Neural cell (in vitro differentiated cells): ENCODE data around the gene SLITRK5. TPM values are rescaled to one million over a fixed set of nuclear protein-coding genes. Genes with fewer than 3 reads are reported as not detected.

Source experiments
- H2AFZ ChIP-seq: fragments of 200-600, 300-800 bp; sonication (generic), shearing (Covaris generic); 2 replicates; pipeline ENCODE4 v1.6.0; 2014; ENCODE audit warnings: low read depth, mild to moderate bottlenecking, antibody characterized with exemption, low read length, moderate library complexity
- H3F3A ChIP-seq: fragments of 200-600 bp; shearing (Covaris generic); 2 replicates; pipeline ENCODE4 v1.6.1; 2016; ENCODE audit warnings: mild to moderate bottlenecking, moderate library complexity, mixed read lengths, antibody characterized with exemption, low read length; ENCODE audit not compliant: insufficient read depth, poor library complexity, severe bottlenecking
- H3K27ac ChIP-seq: fragments of 200-600, 300-800 bp; sonication (generic), shearing (Covaris generic); 2 replicates; pipeline ENCODE4 v1.5.1; 2014; ENCODE audit warnings: mild to moderate bottlenecking, low read length, moderate library complexity
- H3K27me3 ChIP-seq: fragments of 300-800, 200-600 bp; sonication (generic), shearing (Covaris generic); 2 replicates; pipeline ENCODE4 v1.6.0; 2014; ENCODE audit warnings: mild to moderate bottlenecking, low read depth, low read length, moderate library complexity; ENCODE audit not compliant: insufficient read depth
- H3K36me3 ChIP-seq: fragments of 300-800, 200-600 bp; sonication (generic), shearing (Covaris generic); 2 replicates; pipeline ENCODE4 v1.5.1; 2014; ENCODE audit warnings: mild to moderate bottlenecking, antibody characterized with exemption, low read length, moderate library complexity; ENCODE audit not compliant: insufficient read depth
- H3K4me2 ChIP-seq: fragments of 300-800, 200-600 bp; sonication (generic), shearing (Covaris generic); 2 replicates; pipeline ENCODE4 v1.6.0; 2014; ENCODE audit warnings: mild to moderate bottlenecking, low read length
- H3K4me3 ChIP-seq: fragments of 300-800, 200-600 bp; sonication (generic), shearing (Covaris generic); 2 replicates; pipeline ENCODE4 v1.5.1; 2014; ENCODE audit warnings: mild to moderate bottlenecking, low read length, moderate library complexity
- H3K79me2 ChIP-seq: fragments of 200-600 bp; shearing (Covaris generic); replicated peaks from 2 replicates; pipeline ENCODE4 v1.6.0; 2014; ENCODE audit warnings: mild to moderate bottlenecking, low read length, moderate library complexity; ENCODE audit not compliant: insufficient read depth
- H3K9ac ChIP-seq: fragments of 300-800, 200-600 bp; sonication (generic), shearing (Covaris generic); 2 replicates; pipeline ENCODE4 v1.6.1; 2016; ENCODE audit warnings: mild to moderate bottlenecking, low read length, mixed read lengths
- H3K9me2 ChIP-seq: fragments of 200-600 bp; shearing (Covaris generic); 2 replicates; pipeline ENCODE4 v1.6.1; 2016; ENCODE audit warnings: mild to moderate bottlenecking, low read length, mixed read lengths; ENCODE audit not compliant: insufficient read depth
- H3K9me3 ChIP-seq: fragments of 200-600, 300-800 bp; sonication (generic), shearing (Covaris generic); 2 replicates; pipeline ENCODE4 v1.6.1; 2016; ENCODE audit warnings: mild to moderate bottlenecking, mixed run types, low read length, moderate library complexity, mixed read lengths
- H4K20me1 ChIP-seq: fragments of 200-600 bp; shearing (Covaris generic); 2 replicates; pipeline ENCODE4 v1.6.1; 2016; ENCODE audit warnings: mild to moderate bottlenecking, mixed run types; ENCODE audit not compliant: insufficient read depth
- EP300 ChIP-seq: fragments of 450-650 bp; conservative IDR thresholded peaks from 2 replicates; pipeline ENCODE4 v1.6.1; 2014; ENCODE audit warnings: antibody characterized with exemption, mild to moderate bottlenecking, moderate library complexity; ENCODE audit not compliant: poor library complexity, severe bottlenecking
- EZH2 ChIP-seq: fragments of 200-600, 300-800 bp; shearing (Covaris generic), sonication (generic); IDR thresholded peaks from 2 replicates; pipeline ENCODE4 v1.6.1; 2014; ENCODE audit warnings: antibody characterized with exemption, low read length, borderline replicate concordance, mild to moderate bottlenecking; ENCODE audit not compliant: insufficient read depth, poor library complexity, severe bottlenecking
- MXI1 ChIP-seq: fragments of 450-650 bp; conservative IDR thresholded peaks from 2 replicates; pipeline ENCODE4 v1.6.1; 2014; ENCODE audit warnings: antibody characterized with exemption, mild to moderate bottlenecking; ENCODE audit not compliant: poor library complexity, severe bottlenecking
- POLR2AphosphoS5 ChIP-seq: IDR thresholded peaks from 2 replicates; pipeline ENCODE4 v1.6.1; 2012
- RAD21 ChIP-seq: fragments of 450-650 bp; conservative IDR thresholded peaks from 2 replicates; pipeline ENCODE4 v1.6.1; 2014; ENCODE audit warnings: antibody characterized with exemption, mild to moderate bottlenecking, moderate library complexity
- SMC3 ChIP-seq: fragments of 450-650 bp; conservative IDR thresholded peaks from 2 replicates; pipeline ENCODE4 v1.6.1; 2014; ENCODE audit warnings: antibody characterized with exemption, mild to moderate bottlenecking, moderate library complexity; ENCODE audit not compliant: poor library complexity
- TAF1 ChIP-seq: IDR thresholded peaks from 2 replicates; pipeline ENCODE4 v1.6.1; 2012; ENCODE audit warnings: low read depth
- polyA minus RNA-seq: library from RNA; depleted of rRNA, polyadenylated mRNA; stranded (reverse); fragments of >200 nt; gene quantifications from 2 replicates; pipeline ENCODE4 v1.2.3, GENCODE V29; 2014
- polyA plus RNA-seq: library from polyadenylated mRNA; depleted of rRNA; stranded (reverse); fragments of >200 nt; gene quantifications from 2 replicates; pipeline ENCODE4 v1.2.3, GENCODE V29; 2014
- TF ChIP-seq, protein P1 (sequence below): fragments of 450-650 bp; IDR thresholded peaks from 2 replicates; pipeline ENCODE4 v1.5.1; 2014; ENCODE audit warnings: antibody characterized with exemption, mild to moderate bottlenecking, moderate library complexity; ENCODE audit not compliant: poor library complexity, severe bottlenecking
- TF ChIP-seq, protein P2 (sequence below): IDR thresholded peaks from 2 replicates; pipeline ENCODE4 v1.6.1; 2012; ENCODE audit warnings: borderline replicate concordance

The SLITRK5 gene, protein sequence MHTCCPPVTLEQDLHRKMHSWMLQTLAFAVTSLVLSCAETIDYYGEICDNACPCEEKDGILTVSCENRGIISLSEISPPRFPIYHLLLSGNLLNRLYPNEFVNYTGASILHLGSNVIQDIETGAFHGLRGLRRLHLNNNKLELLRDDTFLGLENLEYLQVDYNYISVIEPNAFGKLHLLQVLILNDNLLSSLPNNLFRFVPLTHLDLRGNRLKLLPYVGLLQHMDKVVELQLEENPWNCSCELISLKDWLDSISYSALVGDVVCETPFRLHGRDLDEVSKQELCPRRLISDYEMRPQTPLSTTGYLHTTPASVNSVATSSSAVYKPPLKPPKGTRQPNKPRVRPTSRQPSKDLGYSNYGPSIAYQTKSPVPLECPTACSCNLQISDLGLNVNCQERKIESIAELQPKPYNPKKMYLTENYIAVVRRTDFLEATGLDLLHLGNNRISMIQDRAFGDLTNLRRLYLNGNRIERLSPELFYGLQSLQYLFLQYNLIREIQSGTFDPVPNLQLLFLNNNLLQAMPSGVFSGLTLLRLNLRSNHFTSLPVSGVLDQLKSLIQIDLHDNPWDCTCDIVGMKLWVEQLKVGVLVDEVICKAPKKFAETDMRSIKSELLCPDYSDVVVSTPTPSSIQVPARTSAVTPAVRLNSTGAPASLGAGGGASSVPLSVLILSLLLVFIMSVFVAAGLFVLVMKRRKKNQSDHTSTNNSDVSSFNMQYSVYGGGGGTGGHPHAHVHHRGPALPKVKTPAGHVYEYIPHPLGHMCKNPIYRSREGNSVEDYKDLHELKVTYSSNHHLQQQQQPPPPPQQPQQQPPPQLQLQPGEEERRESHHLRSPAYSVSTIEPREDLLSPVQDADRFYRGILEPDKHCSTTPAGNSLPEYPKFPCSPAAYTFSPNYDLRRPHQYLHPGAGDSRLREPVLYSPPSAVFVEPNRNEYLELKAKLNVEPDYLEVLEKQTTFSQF
- polyA plus RNA-seq (4.2 and 4.3 TPM in 2 replicates), polyA minus RNA-seq (10.7 and 13.1 TPM in 2 replicates)

DNA sequence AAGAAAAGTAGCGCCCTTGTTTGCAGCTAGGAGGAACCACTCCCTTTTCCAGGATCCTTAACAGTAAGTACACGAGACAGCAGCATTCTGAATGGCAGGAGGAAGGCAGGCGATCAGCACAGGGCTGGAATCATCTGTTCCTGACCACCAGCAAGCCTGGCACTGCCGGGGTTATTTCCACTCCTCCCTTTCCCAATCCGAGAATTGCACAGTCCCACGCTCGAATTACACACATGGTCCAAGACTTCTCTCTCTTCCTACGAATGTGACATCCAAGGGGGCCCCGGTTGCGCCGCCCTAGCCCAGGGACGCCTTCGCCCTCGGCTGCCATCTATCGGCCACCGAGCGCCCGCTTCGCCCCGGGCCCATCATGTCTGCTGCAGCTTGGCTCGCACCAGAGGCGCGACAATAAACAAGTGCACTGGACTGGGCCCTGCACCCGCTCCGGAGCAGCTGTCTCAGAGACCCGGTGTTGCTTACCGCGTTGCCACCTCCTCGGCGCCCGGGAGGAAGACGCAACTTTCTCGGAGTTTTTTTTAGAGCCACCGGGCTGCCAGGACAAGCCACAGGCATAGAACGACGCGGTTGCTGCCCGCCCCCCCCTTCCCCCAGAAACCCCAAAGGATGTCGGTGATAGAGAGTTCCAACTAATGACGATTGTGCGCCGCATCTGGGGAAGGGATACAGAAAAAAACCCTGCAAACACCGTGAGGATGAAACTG lies at the start of gene SLITRK5:
TSS of gene SLITRK5 (plus strand) at position 341 of the 722 bp plus-strand sequence. CDS start 4,018 bp downstream, outside the sequence.
- H2AFZ ChIP-seq: peak within 1 kb of the TSS; percentile 74
- peaks cover 5% of the 10 kb centered on the region for H3K9me3 ChIP-seq
- peaks cover 11% of the 10 kb centered on the region for H3K27me3 ChIP-seq
- no peaks in the 10 kb centered on the region for H3K79me2 ChIP-seq
- H3F3A ChIP-seq: peaks cover 7% of the 10 kb centered on the region
- H4K20me1 ChIP-seq: no peaks in the 10 kb centered on the region
- no peaks in the 10 kb centered on the region for H3K9me2 ChIP-seq
- peak within 1 kb of the TSS; percentile 43 for H3K4me2 ChIP-seq
- H3K4me3 ChIP-seq: peak within 1 kb of the TSS; percentile 93
- peak within 1 kb of the TSS; percentile 70 for H3K9ac ChIP-seq
- TF ChIP-seq, protein P1, sequence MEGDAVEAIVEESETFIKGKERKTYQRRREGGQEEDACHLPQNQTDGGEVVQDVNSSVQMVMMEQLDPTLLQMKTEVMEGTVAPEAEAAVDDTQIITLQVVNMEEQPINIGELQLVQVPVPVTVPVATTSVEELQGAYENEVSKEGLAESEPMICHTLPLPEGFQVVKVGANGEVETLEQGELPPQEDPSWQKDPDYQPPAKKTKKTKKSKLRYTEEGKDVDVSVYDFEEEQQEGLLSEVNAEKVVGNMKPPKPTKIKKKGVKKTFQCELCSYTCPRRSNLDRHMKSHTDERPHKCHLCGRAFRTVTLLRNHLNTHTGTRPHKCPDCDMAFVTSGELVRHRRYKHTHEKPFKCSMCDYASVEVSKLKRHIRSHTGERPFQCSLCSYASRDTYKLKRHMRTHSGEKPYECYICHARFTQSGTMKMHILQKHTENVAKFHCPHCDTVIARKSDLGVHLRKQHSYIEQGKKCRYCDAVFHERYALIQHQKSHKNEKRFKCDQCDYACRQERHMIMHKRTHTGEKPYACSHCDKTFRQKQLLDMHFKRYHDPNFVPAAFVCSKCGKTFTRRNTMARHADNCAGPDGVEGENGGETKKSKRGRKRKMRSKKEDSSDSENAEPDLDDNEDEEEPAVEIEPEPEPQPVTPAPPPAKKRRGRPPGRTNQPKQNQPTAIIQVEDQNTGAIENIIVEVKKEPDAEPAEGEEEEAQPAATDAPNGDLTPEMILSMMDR: peak; percentile 96
- TF ChIP-seq EP300 (peak; percentile 18), MXI1 (peak; percentile 83), EZH2 (no peak), TAF1 (peak; percentile 36), POLR2AphosphoS5 (peak; percentile 60), SMC3 (peak; percentile 77), RAD21 (peak; percentile 71)
- TF ChIP-seq, protein P2, sequence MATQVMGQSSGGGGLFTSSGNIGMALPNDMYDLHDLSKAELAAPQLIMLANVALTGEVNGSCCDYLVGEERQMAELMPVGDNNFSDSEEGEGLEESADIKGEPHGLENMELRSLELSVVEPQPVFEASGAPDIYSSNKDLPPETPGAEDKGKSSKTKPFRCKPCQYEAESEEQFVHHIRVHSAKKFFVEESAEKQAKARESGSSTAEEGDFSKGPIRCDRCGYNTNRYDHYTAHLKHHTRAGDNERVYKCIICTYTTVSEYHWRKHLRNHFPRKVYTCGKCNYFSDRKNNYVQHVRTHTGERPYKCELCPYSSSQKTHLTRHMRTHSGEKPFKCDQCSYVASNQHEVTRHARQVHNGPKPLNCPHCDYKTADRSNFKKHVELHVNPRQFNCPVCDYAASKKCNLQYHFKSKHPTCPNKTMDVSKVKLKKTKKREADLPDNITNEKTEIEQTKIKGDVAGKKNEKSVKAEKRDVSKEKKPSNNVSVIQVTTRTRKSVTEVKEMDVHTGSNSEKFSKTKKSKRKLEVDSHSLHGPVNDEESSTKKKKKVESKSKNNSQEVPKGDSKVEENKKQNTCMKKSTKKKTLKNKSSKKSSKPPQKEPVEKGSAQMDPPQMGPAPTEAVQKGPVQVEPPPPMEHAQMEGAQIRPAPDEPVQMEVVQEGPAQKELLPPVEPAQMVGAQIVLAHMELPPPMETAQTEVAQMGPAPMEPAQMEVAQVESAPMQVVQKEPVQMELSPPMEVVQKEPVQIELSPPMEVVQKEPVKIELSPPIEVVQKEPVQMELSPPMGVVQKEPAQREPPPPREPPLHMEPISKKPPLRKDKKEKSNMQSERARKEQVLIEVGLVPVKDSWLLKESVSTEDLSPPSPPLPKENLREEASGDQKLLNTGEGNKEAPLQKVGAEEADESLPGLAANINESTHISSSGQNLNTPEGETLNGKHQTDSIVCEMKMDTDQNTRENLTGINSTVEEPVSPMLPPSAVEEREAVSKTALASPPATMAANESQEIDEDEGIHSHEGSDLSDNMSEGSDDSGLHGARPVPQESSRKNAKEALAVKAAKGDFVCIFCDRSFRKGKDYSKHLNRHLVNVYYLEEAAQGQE: no peak
- H3K36me3 ChIP-seq: peaks cover 6% of the 10 kb centered on the region
- H3K27ac ChIP-seq: peak within 1 kb of the TSS; percentile 45
